Activated CD4-positive, alpha-beta T cell treated with anti-CD3 and anti-CD28 coated beads, Interleukin-2, amount 10 ng/mL, durations not matched to agents 7 days and 5 days (primary cell): ENCODE results near the gene TSPEAR. TPM values are rescaled to one million over a fixed set of nuclear protein-coding genes. Genes with fewer than 3 reads are reported as not detected.

ENCODE experiments used
- CTCF ChIA-PET: fragments of 350-600 bp; sonication (Branson Sonifier 250); formaldehyde crosslinking; loops from one replicate; lab custom pipeline; 2021; ENCODE audit warnings: antibody characterized with exemption; lab: Charles Lee
- POLR2A ChIA-PET: fragments of 350-600 bp; sonication (Branson Sonifier 250); formaldehyde crosslinking; loops from one replicate; lab custom pipeline; 2021; ENCODE audit warnings: antibody characterized with exemption; lab: Charles Lee
- DNase-seq: peaks from one replicate; pipeline ENCODE4 v3.0.0-alpha.2; 2020
- H3K27ac Mint-ChIP-seq: one replicate; pipeline ENCODE4 v1.8.0; 2021; ENCODE audit warnings: mild to moderate bottlenecking, moderate library complexity, mixed read lengths
- H3K27me3 Mint-ChIP-seq: one replicate; pipeline ENCODE4 v1.8.0; 2021; ENCODE audit warnings: mixed read lengths
- H3K36me3 Mint-ChIP-seq: one replicate; pipeline ENCODE4 v1.8.0; 2021; ENCODE audit warnings: low read depth, mixed read lengths
- H3K4me1 Mint-ChIP-seq: one replicate; pipeline ENCODE4 v1.8.0; 2021; ENCODE audit warnings: mixed read lengths
- H3K4me3 Mint-ChIP-seq: one replicate; pipeline ENCODE4 v1.8.0; 2021; ENCODE audit warnings: mild to moderate bottlenecking, moderate library complexity, mixed read lengths
- H3K9me3 Mint-ChIP-seq: one replicate; pipeline ENCODE4 v1.8.0; 2021; ENCODE audit warnings: mixed read lengths
- total RNA-seq, 2 experiments: library from RNA; stranded (reverse); gene quantifications; one replicate each; pipeline ENCODE4 v1.2.3, GENCODE V29; 2021

The TSPEAR gene
- total RNA-seq, 2 experiments from 2014 or later: not detected

DNA sequence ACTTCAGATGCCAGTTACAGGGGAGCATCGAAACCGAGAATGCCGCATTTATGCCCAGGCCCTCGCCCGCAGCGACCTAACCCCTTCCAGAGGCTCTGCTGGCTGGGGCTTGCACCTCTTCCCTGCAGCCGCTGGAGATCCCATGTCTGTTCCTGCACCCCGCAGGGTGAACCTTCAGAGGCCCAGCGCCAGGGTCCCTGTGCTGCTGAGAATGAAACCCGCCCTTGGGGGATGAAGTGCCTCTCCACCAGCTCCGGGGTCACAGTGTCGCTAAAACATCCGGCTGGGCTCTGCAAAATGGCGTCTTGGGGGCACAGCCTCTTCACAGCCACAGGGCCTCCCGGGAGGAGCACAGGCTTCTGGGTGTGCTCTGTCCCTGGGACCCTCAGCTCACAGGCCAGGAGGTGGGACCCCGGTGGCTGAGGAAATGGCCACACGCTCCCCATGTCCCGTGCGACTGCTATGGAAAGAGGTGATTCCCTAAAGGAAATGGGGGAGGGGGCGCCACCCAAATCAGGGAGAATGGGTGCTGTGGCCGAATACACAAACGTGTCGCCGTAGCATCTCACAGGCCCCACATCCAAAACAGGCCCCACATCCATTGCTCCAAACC, 39.9 kb upstream of the TSPEAR start:
- ChIA-PET POLR2A (no interaction called here), CTCF (no interaction called here)
- Mint-ChIP-seq H3K4me3 (no peak overlapping the region), H3K27me3 (peaks cover 3% of the 10 kb centered on the region), H3K36me3 (no peaks in the 10 kb centered on the region), H3K9me3 (no peaks in the 10 kb centered on the region), H3K4me1 (no peaks in the 10 kb centered on the region), H3K27ac (no peak overlapping the region)
- DNase-seq: no peak

DNA sequence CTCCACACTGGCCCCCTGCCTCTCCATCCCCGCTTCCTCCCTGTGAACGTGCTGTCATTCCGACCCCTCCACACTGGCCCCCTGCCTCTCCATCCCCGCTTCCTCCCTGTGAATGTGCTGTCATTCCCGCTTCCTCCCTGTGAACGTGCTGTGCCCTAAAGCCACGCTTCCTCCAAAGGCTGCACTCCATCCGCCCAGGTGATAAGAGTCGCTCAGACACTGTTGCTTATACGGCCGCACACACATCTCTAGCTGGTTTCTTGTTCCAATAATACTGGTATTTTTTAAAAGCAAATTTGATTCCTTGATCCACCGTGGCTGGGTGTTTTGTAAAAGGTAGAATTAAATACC, 39.3 kb upstream of the TSPEAR start:
- Mint-ChIP-seq H3K36me3 (no peaks in the 10 kb centered on the region), H3K4me1 (no peaks in the 10 kb centered on the region), H3K27ac (no peak overlapping the region), H3K4me3 (no peak overlapping the region), H3K27me3 (peaks cover 3% of the 10 kb centered on the region), H3K9me3 (no peaks in the 10 kb centered on the region)
- ChIA-PET POLR2A (no interaction called here), CTCF (no interaction called here)
- DNase-seq: no peak

DNA sequence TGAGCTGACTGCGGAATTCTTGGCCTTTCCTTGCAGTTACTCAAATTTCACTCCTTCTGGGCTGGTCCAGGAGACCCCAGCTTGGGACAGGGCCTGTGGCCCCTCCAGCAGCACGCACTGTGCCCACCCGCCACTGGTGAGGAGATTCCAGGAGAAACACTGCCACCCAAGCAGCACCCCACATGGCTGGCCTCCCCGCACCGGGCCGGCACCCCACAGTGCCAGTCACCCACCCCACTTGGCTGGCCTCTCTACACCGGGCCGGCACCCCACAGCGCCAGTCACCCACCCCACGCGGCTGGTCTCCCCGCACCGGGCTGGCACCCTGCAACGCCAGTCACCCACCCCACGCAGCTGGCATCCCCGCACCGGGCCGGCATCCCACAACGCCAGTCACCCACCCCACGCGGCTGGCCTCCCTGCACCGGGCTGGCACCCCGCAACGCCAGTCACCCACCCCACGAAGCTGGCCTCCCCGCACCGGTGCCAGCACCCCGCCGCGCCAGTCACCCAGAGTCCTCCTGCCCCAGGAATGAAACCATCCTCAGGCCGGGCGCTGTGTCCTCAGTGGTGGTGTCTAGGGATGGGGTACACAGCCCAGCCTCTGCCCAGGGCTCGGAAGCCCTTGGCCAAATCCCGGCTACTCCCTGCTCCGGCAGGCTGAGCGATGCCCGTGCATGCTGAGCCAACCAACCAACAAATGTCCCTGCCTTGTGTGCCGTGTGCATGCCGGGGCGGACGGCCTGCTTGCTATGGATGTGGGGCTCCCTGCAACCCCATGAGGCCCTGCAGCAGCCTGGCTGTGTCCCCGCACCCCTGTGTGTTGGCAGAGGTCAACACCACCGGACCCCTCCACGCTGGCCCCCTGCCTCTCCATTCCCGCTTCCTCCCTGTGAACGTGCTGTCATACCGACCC, 38.6 kb upstream of the TSPEAR start:
- Mint-ChIP-seq H3K9me3 (no peaks in the 10 kb centered on the region), H3K27ac (no peak overlapping the region), H3K36me3 (no peaks in the 10 kb centered on the region), H3K4me3 (no peak overlapping the region), H3K27me3 (peaks cover 3% of the 10 kb centered on the region), H3K4me1 (no peaks in the 10 kb centered on the region)
- CTCF ChIA-PET: no interaction called here
- DNase-seq: no peak
- POLR2A ChIA-PET: no interaction called here

DNA sequence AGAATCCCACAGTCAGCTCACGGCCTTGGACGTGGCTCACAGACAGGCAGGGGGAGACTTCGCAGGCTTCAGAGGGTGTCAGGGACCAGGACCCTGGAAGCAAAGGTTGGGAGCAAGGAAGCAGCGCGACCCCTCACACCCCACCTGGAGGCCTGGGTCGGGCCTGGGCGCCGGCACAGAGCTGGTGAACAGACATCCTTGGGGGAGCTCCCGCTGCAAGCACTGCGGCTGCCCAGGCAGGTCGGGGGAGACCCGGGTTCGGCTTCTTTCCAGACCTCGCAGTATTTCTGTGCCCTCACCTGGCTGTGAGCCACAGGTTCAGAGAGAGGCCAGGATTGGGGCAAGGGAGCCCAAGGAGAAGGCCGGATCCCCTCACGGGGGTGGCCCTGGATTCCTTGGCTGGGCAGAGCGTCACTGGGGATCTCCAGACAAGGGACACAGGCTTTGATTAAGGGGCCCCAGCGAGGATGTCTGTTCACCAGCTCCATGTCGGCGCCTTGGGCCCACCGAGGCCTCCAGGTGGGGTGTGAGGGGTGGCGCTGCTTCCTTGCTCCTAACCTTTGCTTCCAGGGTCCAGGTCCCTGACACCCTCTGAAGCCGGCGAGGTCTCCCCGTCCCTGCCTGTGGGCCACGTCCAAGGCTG, 37.9 kb upstream of the TSPEAR start:
- Mint-ChIP-seq H3K36me3 (no peaks in the 10 kb centered on the region), H3K4me1 (no peaks in the 10 kb centered on the region), H3K27me3 (peaks cover 4% of the 10 kb centered on the region), H3K9me3 (no peaks in the 10 kb centered on the region), H3K4me3 (no peak overlapping the region), H3K27ac (no peak overlapping the region)
- ChIA-PET CTCF (no interaction called here), POLR2A (no interaction called here)
- no peak for DNase-seq

DNA sequence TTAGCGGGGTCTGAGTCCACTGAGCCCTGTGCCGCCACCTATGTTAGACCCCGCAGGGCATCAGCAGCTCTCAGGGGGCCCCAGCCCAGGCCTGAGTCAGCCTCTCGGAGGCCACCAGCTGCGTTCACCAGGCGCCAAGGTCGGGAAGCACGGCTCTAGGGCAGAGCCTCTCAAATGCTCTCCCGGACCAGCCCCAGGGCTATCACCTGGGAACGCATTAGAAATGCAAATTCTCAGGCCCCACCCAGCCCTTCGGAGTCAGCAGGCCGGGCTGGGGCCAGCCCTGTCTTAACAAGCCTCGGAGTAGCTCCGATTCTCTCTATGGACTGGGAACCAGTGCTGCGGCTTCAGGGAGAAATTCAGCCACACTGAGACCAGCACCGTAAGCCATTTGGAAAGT, 37.2 kb upstream of the TSPEAR start:
- DNase-seq: no peak
- CTCF ChIA-PET: no interaction called here
- peaks cover under 1% of the 10 kb centered on the region for H3K9me3 Mint-ChIP-seq
- H3K4me3 Mint-ChIP-seq: no peak overlapping the region
- no peaks in the 10 kb centered on the region for H3K36me3 Mint-ChIP-seq
- H3K27ac Mint-ChIP-seq: no peak overlapping the region
- peaks cover 4% of the 10 kb centered on the region for H3K27me3 Mint-ChIP-seq
- POLR2A ChIA-PET: no interaction called here
- H3K4me1 Mint-ChIP-seq: no peaks in the 10 kb centered on the region

DNA sequence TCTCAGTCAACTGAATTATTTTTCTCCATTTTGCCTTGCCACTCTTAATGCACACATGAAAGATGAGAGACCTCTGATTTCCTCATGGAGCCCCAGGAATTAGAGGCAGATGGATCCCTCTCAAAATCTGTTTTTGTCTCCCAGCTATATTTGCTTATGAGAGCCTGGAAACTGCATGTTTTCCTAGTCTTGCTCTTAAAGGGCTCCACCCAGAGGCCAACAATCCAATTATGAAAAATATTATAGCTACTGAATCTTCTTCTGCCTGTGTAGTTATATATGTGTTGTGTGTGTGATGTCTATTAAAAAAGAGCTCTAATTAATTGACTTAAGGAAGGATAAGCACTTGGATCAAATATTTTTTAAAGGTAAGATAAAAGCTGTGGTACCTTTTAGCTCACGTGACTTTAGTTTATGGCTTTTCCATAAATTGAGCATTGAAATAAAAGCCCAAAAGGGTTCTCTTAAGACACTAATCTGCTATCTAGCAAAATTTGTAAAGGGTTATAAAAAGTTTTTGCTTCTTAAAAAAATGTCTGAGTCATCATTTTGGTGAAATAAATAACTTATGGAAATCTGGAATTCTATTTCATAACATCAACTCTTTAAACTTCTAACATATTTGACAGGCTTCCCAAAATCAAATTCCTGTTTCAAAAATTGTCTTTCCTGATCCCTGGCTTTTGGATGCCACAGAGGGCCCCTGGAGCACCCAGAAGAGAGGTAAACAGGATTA, 31.2 kb upstream of the TSPEAR start:
- ChIA-PET CTCF (interaction anchor here (0.6 to 1.2 kb wide), 6 partner anchors 17 to 255 kb away, joined by 3 to 5 read pairs (median 3); no protein-coding TSS in a partner anchor), POLR2A (no interaction called here)
- no peak for DNase-seq
- peaks cover 8% of the 10 kb centered on the region for H3K27me3 Mint-ChIP-seq
- H3K9me3 Mint-ChIP-seq: peaks cover 7% of the 10 kb centered on the region
- H3K4me1 Mint-ChIP-seq: no peaks in the 10 kb centered on the region
- no peak overlapping the region for H3K4me3 Mint-ChIP-seq
- H3K27ac Mint-ChIP-seq: no peak overlapping the region
- no peaks in the 10 kb centered on the region for H3K36me3 Mint-ChIP-seq

DNA sequence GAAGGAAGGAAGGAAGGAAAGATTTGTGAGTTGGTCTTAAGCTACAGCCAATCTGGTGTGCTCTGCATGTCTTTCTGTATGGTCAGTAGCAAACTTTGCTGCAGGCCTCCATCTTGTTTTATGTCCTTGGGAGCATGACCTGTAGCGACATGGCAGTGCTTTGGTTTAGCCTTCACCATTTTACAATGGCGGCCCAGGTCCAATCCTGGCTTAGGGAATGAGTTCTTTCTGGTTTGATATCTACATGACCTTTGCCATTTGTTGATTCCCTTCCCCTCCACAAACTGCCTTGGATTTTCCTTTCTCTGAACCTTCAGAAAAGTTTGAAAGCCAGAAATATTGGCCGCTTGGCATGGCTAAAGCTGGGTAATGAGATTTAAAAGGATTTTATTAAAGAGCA, 30.5 kb upstream of the TSPEAR start:
- CTCF ChIA-PET: interaction anchor here (0.6 to 1.2 kb wide), 5 partner anchors 17 to 254 kb away, joined by 3 to 5 read pairs (median 3); no protein-coding TSS in a partner anchor
- Mint-ChIP-seq H3K36me3 (no peaks in the 10 kb centered on the region), H3K27ac (no peak overlapping the region), H3K4me1 (no peaks in the 10 kb centered on the region), H3K4me3 (no peak overlapping the region), H3K9me3 (peaks cover 7% of the 10 kb centered on the region), H3K27me3 (peaks cover 8% of the 10 kb centered on the region)
- DNase-seq: no peak
- POLR2A ChIA-PET: no interaction called here

DNA sequence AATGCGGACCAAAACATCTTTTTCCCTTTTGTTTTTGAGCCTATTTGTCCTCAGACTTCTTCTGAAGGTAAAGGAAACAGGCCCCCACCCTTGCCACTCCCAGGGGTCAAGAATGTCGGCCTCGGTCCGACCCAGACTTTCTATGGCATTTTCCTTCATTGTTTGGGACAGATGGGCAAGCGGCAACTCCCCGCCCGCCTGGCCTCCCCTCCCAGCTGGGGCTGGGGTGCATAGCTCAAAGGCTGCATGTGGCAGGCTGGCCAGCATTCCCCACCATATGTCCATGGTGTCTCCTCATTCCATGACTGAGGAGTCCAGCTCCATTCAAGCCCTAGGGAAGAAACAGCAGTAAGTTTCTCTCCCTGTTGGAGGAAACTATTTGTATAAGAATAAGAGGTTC, 29.4 kb upstream of the TSPEAR start:
- Mint-ChIP-seq H3K9me3 (peaks cover 7% of the 10 kb centered on the region), H3K36me3 (no peaks in the 10 kb centered on the region), H3K4me3 (no peak overlapping the region), H3K27ac (no peak overlapping the region), H3K4me1 (no peaks in the 10 kb centered on the region), H3K27me3 (peaks cover 8% of the 10 kb centered on the region)
- ChIA-PET CTCF (interaction anchor here (0.6 kb wide), 1 partner anchor 188 kb away, joined by 3 read pairs; no protein-coding TSS in a partner anchor), POLR2A (no interaction called here)
- no peak for DNase-seq

DNA sequence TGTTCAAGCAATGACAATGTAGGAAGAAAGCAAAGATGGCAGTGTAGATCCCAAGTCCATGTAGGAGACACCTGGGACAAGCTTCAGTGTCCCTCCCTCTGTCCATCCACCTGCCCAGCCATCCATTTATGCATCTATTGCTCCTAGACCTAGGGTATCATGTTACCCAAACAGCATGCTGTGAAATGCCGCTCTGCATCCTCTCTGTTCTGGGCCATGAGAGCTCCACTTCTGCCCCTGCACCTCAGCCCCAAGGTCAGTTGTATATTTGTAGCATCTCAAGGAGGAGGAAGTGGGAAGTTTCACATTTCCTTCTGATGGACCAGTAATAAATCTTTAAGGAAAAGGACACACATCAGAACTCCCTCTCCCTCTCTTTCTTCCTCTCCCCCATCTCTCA, 27.9 kb upstream of the TSPEAR start:
- no peaks in the 10 kb centered on the region for H3K36me3 Mint-ChIP-seq
- H3K9me3 Mint-ChIP-seq: peaks cover 7% of the 10 kb centered on the region
- no peak overlapping the region for H3K27ac Mint-ChIP-seq
- POLR2A ChIA-PET: interaction anchor here (0.6 kb wide), 1 partner anchor 56 kb away, joined by 3 read pairs; no protein-coding TSS in a partner anchor
- peaks cover 7% of the 10 kb centered on the region for H3K27me3 Mint-ChIP-seq
- CTCF ChIA-PET: interaction anchor here (0.6 to 1.2 kb wide), 2 partner anchors 54 to 448 kb away, joined by 3 read pairs; no protein-coding TSS in a partner anchor
- H3K4me1 Mint-ChIP-seq: no peaks in the 10 kb centered on the region
- H3K4me3 Mint-ChIP-seq: no peak overlapping the region
- no peak for DNase-seq

DNA sequence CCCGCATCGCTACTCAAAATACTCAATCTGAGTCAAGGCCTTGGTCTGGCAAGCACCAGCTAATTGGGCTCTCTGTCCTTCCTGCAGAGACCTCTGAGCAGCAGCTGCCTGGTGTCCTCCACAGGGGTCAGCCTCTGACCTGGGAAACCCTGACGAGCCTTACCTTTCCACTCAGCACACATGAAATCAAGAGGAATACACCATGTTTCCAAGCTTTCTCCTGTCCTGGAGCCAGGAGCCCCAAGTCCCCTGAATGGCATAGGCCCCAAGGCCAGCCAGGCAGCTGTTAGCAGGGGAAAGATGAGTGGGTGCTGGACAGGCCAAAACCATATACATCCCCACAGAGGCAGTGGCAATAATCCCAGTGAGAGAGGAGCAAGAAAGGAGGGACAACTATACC, 27.2 kb upstream of the TSPEAR start:
- ChIA-PET CTCF (interaction anchor here (0.6 kb wide), 1 partner anchor 1732 kb away, joined by 4 read pairs; no protein-coding TSS in a partner anchor), POLR2A (no interaction called here)
- no peaks in the 10 kb centered on the region for H3K4me1 Mint-ChIP-seq
- no peak for DNase-seq
- H3K9me3 Mint-ChIP-seq: peaks cover 6% of the 10 kb centered on the region
- no peak overlapping the region for H3K4me3 Mint-ChIP-seq
- H3K36me3 Mint-ChIP-seq: no peaks in the 10 kb centered on the region
- H3K27me3 Mint-ChIP-seq: peaks cover 7% of the 10 kb centered on the region
- no peak overlapping the region for H3K27ac Mint-ChIP-seq

DNA sequence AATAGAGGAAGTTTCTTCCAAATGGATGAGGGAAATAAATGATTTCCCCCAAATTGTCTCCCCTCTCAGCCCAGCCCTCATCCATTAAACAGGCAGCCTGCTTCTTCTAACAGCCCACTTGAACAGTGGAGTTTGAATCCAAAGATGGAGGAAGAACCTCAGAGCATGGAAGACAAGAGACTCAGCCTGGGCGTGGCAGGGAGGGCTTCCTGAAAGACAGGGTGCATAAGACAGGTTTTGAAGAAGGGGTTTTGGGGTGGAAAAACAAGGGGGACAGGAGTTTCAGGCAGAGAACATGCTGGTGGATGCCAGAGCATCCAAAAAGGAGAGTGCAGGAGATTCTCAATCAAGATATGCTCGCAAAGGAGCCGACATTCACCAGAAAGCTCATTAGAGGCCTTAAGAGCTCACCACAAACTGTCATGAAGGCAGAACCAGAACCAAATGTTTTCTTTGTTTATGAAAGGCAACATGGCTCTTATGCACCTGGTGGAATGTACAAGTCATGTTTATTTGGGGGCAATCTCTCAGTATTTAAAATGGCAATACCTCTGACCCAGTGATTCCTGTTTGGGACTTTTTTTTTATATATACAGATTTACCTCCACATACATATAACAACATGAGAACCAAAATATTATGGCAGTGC, 26.5 kb upstream of the TSPEAR start:
- H3K4me3 Mint-ChIP-seq: no peak overlapping the region
- DNase-seq: no peak
- CTCF ChIA-PET: interaction anchor here (0.6 kb wide), 1 partner anchor 1733 kb away, joined by 4 read pairs; no protein-coding TSS in a partner anchor
- POLR2A ChIA-PET: no interaction called here
- no peak overlapping the region for H3K27ac Mint-ChIP-seq
- no peaks in the 10 kb centered on the region for H3K36me3 Mint-ChIP-seq
- peaks cover 3% of the 10 kb centered on the region for H3K9me3 Mint-ChIP-seq
- H3K27me3 Mint-ChIP-seq: peaks cover 4% of the 10 kb centered on the region
- no peaks in the 10 kb centered on the region for H3K4me1 Mint-ChIP-seq
